Measurements from ENCODE around the gene PCSK5.

Gene PCSK5

DNA sequence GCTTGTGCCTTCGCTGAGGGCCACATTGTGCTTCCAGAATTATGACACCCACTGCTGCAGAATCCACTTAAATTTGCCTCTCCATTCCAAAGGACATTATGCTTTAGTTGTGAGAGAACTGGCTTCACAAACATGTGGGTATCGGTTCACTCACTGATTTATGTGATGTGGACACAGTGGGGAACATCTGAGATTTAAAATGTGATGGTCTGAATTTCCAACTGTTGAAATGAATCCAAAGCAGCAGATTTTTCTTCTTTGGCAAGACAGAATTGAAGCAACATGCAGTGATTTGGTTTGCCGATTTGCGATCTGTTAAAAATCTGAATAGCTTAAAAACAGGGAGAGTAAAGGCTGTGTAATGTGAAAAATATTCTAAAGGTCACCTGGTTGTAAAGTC, 20.3 kb downstream of the PCSK5 start:
- ChIA-PET CTCF (no interaction called here), POLR2A (no interaction called here)
- H3K4me3 ChIP-seq (ENCODE audit: low read depth, low read length) = no peak overlapping the region
- TF ChIP-seq, protein P1, sequence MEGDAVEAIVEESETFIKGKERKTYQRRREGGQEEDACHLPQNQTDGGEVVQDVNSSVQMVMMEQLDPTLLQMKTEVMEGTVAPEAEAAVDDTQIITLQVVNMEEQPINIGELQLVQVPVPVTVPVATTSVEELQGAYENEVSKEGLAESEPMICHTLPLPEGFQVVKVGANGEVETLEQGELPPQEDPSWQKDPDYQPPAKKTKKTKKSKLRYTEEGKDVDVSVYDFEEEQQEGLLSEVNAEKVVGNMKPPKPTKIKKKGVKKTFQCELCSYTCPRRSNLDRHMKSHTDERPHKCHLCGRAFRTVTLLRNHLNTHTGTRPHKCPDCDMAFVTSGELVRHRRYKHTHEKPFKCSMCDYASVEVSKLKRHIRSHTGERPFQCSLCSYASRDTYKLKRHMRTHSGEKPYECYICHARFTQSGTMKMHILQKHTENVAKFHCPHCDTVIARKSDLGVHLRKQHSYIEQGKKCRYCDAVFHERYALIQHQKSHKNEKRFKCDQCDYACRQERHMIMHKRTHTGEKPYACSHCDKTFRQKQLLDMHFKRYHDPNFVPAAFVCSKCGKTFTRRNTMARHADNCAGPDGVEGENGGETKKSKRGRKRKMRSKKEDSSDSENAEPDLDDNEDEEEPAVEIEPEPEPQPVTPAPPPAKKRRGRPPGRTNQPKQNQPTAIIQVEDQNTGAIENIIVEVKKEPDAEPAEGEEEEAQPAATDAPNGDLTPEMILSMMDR (IDR thresholded peaks at IDR 0.05; ENCODE audit: insufficient read depth, low read length, missing control alignments) = no peak
- no peak for DNase-seq (ENCODE audit: low read depth, low spot score)

- TF ChIP-seq, protein P1 (IDR thresholded peaks at IDR 0.05; ENCODE audit: insufficient read depth, low read length, missing control alignments) = no peak
- POLR2A ChIA-PET = no interaction called here
- DNase-seq (ENCODE audit: low read depth, low spot score) = no peak
- H3K4me3 ChIP-seq (ENCODE audit: low read depth, low read length) = no peak overlapping the region
- CTCF ChIA-PET = no interaction called here
Measured at GRCh38 chr9:75911390-75911789, 20.9 kb downstream of the PCSK5 start.

- no peak overlapping the region for H3K4me3 ChIP-seq (ENCODE audit: low read depth, low read length)
- TF ChIP-seq, protein P1 (IDR thresholded peaks at IDR 0.05; ENCODE audit: insufficient read depth, low read length, missing control alignments) = no peak
- ChIA-PET POLR2A (no interaction called here), CTCF (no interaction called here)
- DNase-seq (ENCODE audit: low read depth, low spot score) = no peak
Measured at GRCh38 chr9:75912951-75913350, 22.5 kb downstream of the PCSK5 start.

DNA sequence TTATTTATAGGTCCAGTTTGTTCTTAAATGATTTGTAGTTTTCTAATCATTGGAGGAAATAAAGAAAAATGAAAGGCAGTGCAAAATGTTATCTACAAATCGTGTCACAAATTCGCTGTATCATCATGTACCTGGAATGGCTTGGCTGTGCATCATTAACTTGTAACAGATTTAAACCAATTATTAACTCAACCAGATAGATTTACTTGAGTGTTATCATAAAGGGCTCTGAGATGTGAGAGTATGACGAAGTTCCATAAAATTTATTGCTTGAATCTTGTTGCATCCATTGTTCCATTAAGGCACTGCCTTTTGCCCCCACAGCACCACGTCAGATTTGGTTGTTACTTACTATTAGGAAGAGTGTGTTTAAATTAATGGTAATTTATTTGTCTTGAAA, 23.5 kb downstream of the PCSK5 start:
- ChIA-PET POLR2A (no interaction called here), CTCF (no interaction called here)
- DNase-seq (ENCODE audit: low read depth, low spot score) = no peak
- TF ChIP-seq, protein P1 (IDR thresholded peaks at IDR 0.05; ENCODE audit: insufficient read depth, low read length, missing control alignments) = no peak
- no peak overlapping the region for H3K4me3 ChIP-seq (ENCODE audit: low read depth, low read length)

- DNase-seq (ENCODE audit: low read depth, low spot score) = no peak
- ChIA-PET POLR2A (no interaction called here), CTCF (no interaction called here)
Measured at GRCh38 chr9:75914883-75915452, 24.5 kb downstream of the PCSK5 start.

GRCh38 chr9:75918154-75918553, 27.7 kb downstream of the PCSK5 start:
- H3K4me3 ChIP-seq (ENCODE audit: low read depth, low read length) = no peak overlapping the region
- ChIA-PET CTCF (no interaction called here), POLR2A (no interaction called here)
- no peak for DNase-seq (ENCODE audit: low read depth, low spot score)
- TF ChIP-seq, protein P1 (IDR thresholded peaks at IDR 0.05; ENCODE audit: insufficient read depth, low read length, missing control alignments) = no peak

More at GRCh38 chr9:75914883-75915452, 24.5 kb downstream of the PCSK5 start:
- TF ChIP-seq, protein P1 (IDR thresholded peaks at IDR 0.05; ENCODE audit: insufficient read depth, low read length, missing control alignments) = no peak
- H3K4me3 ChIP-seq (ENCODE audit: low read depth, low read length) = no peak overlapping the region

All from AG04449 (cell line).